Esophagus muscularis mucosa (tissue), 4 donors: ENCODE data around the gene CSNK2A3. TPM values are rescaled to one million over a fixed set of nuclear protein-coding genes. Genes with fewer than 3 reads are reported as not detected.
A peak's percentile ranks its signal among the peaks of the same experiment; 100 is the strongest.

Source experiments
- DNase-seq: peaks from one replicate; pipeline ENCODE4 v3.0.0-alpha.2; 2017; ENCODE audit errors: extremely low spot score
- H3K27ac ChIP-seq, 4 donors: fragments of 200-600 bp; sonication (generic); replicated peaks in 1 of 4; 1 replicate in 3 of 4; 2 replicates in 1 of 4; pipeline ENCODE4 v1.5.1; 2016 to 2019; ENCODE audit warnings: mild to moderate bottlenecking in 1 of 4
- H3K27me3 ChIP-seq, 4 donors: fragments of 200-600 bp; sonication (generic); one replicate each; pipeline versions ENCODE4 v1.5.1 to v1.6.0; 2016 to 2019
- H3K36me3 ChIP-seq, 4 donors: fragments of 200-600 bp; sonication (generic); one replicate each; pipeline ENCODE4 v1.5.1; 2016 to 2019
- H3K4me1 ChIP-seq, 4 donors: fragments of 200-600 bp; sonication (generic); one replicate each; pipeline ENCODE4 v1.5.1; 2016 to 2019
- H3K4me3 ChIP-seq, 4 donors: fragments of 200-600 bp; sonication (generic); 1 replicate in 2 of 4; 2 replicates in 2 of 4; pipeline ENCODE4 v1.5.1; 2016 to 2019; ENCODE audit warnings: mild to moderate bottlenecking in 4 of 4, moderate library complexity in 1 of 4
- H3K9me3 ChIP-seq, 4 donors: fragments of 200-600 bp; sonication (generic); 1 replicate in 3 of 4; 2 replicates in 1 of 4; pipeline ENCODE4 v1.5.1; 2016 to 2019
- CTCF ChIP-seq, 3 experiments: fragments of 200-600 bp in 2 of 3; fragments of 450-650 bp in 1 of 3; sonication (generic) in 2 of 3; IDR thresholded peaks; one replicate each; pipeline ENCODE4 v1.5.1; 2017 to 2019; ENCODE audit warnings: antibody characterized with exemption in 3 of 3, mild to moderate bottlenecking in 2 of 3, moderate library complexity in 1 of 3
- EP300 ChIP-seq: sonication (generic); formaldehyde crosslinking; IDR thresholded peaks from one replicate; pipeline ENCODE4 v1.6.1; 2017; ENCODE audit warnings: antibody characterized with exemption
- POLR2A ChIP-seq: fragments of 450-650 bp; IDR thresholded peaks from one replicate; pipeline ENCODE4 v1.6.1; 2017; ENCODE audit warnings: antibody characterized with exemption, moderate library complexity, mild to moderate bottlenecking, low read depth
- POLR2AphosphoS5 ChIP-seq, 2 donors: sonication (generic); formaldehyde crosslinking; IDR thresholded peaks; one replicate each; pipeline ENCODE4 v1.6.1; 2017; ENCODE audit warnings: antibody characterized with exemption in 2 of 2
- WGBS: methylation state at CpG from one replicate; pipeline ENCODE4 v1.1.5; 2018; 5-methylcytosine and 5-hydroxymethylcytosine counted together
- intact Hi-C: fragments of 100-400 bp; cut with DNase I; formaldehyde crosslinking; loops from one replicate; pipeline ENCODE4 v1.15.1; 2023
- total RNA-seq, 4 donors: library from RNA; depleted of rRNA; stranded (reverse); fragments of >200 nt; gene quantifications; one replicate each; pipeline versions ENCODE4 v1.1.0 to v1.2.1, GENCODE V29; 2016

The CSNK2A3 gene
- total RNA-seq, 4 donors from 2014 or later, result 0.83 to 2.8 (median 1.1) TPM

DNA sequence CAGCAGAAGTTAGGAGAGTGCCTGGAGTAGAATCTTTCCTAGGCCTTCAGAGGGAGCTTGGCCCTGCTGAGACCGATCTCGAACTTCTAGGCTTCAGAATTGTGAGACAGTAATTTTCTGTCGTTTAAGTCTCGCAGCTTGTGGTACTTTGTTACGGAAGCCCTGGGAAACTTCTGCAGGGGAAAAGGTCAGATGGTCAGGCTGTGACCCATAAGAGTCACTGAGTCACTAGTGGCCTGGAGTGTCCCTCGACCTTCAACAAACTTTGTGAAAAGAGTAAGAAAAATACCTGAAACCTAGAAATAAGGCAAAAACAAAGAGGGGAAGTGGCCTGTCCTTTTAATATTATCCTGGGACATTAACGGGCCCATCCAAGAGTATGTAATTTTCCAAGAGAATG is 34.6 kb downstream of the CSNK2A3 start:
- Histone ChIP-seq H3K4me1 (peaks cover 13 to 19% (median 14%) of the 10 kb centered on the region in 4 donors), H3K27ac (no peak overlapping the region), H3K9me3 (no peaks in the 10 kb centered on the region), H3K36me3 (peaks cover 0 to 44% (median 18%) of the 10 kb centered on the region in 4 donors), H3K27me3 (no peaks in the 10 kb centered on the region), H3K4me3 (no peak overlapping the region)
- TF ChIP-seq CTCF (IDR thresholded peaks at IDR 0.05), result no peak
- TF ChIP-seq EP300, result no peak
- TF ChIP-seq POLR2AphosphoS5 (IDR thresholded peaks at IDR 0.05), result no peak
- TF ChIP-seq POLR2A, result no peak
- intact Hi-C loops, result no loop called here
- WGBS, result 90% methylated on average over 7 of the region's 7 CpGs
- no peak for DNase-seq

- WGBS, result 93% methylated on average over 3 of the region's 3 CpGs
- Histone ChIP-seq H3K4me1 (peaks cover 16 to 21% (median 18%) of the 10 kb centered on the region in 4 donors), H3K36me3 (peaks cover 0 to 33% (median 8%) of the 10 kb centered on the region in 4 donors), H3K9me3 (no peaks in the 10 kb centered on the region), H3K27ac (no peak overlapping the region), H3K4me3 (no peak overlapping the region), H3K27me3 (no peaks in the 10 kb centered on the region)
- intact Hi-C loops, result no loop called here
- TF ChIP-seq EP300 (no peak), POLR2A (no peak), POLR2AphosphoS5 (IDR thresholded peaks at IDR 0.05) (no peak), CTCF (IDR thresholded peaks at IDR 0.05) (no peak)
- DNase-seq, result no peak
These were observed 36.3 kb downstream of the CSNK2A3 start for GRCh38 chr11:11316651-11317230.

GRCh38 chr11:11313902-11314692 is 39.0 kb downstream of the CSNK2A3 start:
- H3K4me1 ChIP-seq, result peaks cover 16 to 21% (median 18%) of the 10 kb centered on the region in 4 donors
- no peak overlapping the region for H3K4me3 ChIP-seq
- peaks cover 0 to 13% (median 0%) of the 10 kb centered on the region in 4 donors for H3K36me3 ChIP-seq
- peak overlapping the region in 2 of 4 donors; percentile 25 to 50 for H3K27ac ChIP-seq
- TF ChIP-seq POLR2AphosphoS5 (IDR thresholded peaks at IDR 0.05) (no peak), EP300 (no peak), CTCF (IDR thresholded peaks at IDR 0.05) (no peak), POLR2A (no peak)
- DNase-seq, result no peak
- H3K9me3 ChIP-seq, result no peaks in the 10 kb centered on the region
- intact Hi-C loops, result no loop called here
- no peaks in the 10 kb centered on the region for H3K27me3 ChIP-seq
- WGBS, result 62% methylated on average over 6 of the region's 6 CpGs

DNA sequence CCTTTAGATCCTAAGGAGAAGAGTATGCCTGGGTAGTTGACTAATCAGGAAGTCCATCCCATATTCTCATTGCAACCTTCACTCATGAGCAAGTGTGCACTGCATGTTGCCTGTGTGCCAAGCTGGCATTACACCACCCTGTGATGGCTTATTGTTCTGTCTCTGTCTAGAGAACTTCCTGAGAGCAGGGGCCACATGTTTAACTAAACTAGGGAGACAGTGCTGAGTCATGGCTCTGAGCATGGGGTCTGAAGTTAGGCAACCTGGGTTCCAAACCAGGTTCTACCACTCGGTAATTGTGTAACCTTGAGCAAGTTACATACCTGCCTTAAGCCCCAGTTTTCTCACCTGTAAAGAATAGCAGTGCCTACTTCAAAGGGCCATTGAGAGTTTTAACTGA is 39.6 kb downstream of the CSNK2A3 start:
- H3K36me3 ChIP-seq, result peaks cover 0 to 13% (median 0%) of the 10 kb centered on the region in 4 donors
- WGBS, result 50% methylated on average over 1 of the region's 1 CpG
- no peak for DNase-seq
- H3K9me3 ChIP-seq, result no peaks in the 10 kb centered on the region
- intact Hi-C loops, result no loop called here
- no peak overlapping the region for H3K4me3 ChIP-seq
- peaks cover 16 to 21% (median 18%) of the 10 kb centered on the region in 4 donors for H3K4me1 ChIP-seq
- no peak for TF ChIP-seq EP300
- H3K27ac ChIP-seq, result peak overlapping the region in 1 of 4 donors; percentile 50
- no peaks in the 10 kb centered on the region for H3K27me3 ChIP-seq

GRCh38 chr11:11312738-11313137 is 40.3 kb downstream of the CSNK2A3 start:
- no peaks in the 10 kb centered on the region for H3K27me3 ChIP-seq
- no peaks in the 10 kb centered on the region for H3K9me3 ChIP-seq
- H3K27ac ChIP-seq, result no peak overlapping the region
- H3K4me3 ChIP-seq, result no peak overlapping the region
- H3K36me3 ChIP-seq, result peaks cover 0 to 14% (median 0%) of the 10 kb centered on the region in 4 donors
- intact Hi-C loops, result no loop called here
- 92% methylated on average over 1 of the region's 1 CpG for WGBS
- peaks cover 16 to 21% (median 18%) of the 10 kb centered on the region in 4 donors for H3K4me1 ChIP-seq
- DNase-seq, result no peak
- TF ChIP-seq EP300, result no peak
- no peak for TF ChIP-seq CTCF (IDR thresholded peaks at IDR 0.05)
- TF ChIP-seq POLR2A, result no peak
- TF ChIP-seq POLR2AphosphoS5 (IDR thresholded peaks at IDR 0.05), result no peak
